Vagina (tissue), 2 donors: Measurements from ENCODE around the gene MMP24OS.

Experiments
- POLR2AphosphoS5 ChIP-seq, 2 donors: sonication (generic); formaldehyde crosslinking; IDR thresholded peaks; one replicate each; pipeline ENCODE4 v1.9.0; 2017; ENCODE audit warnings: antibody characterized with exemption in 2 of 2, mild to moderate bottlenecking in 2 of 2, low read depth in 1 of 2; ENCODE audit not compliant: insufficient read depth in 1 of 2
- TF ChIP-seq, protein P1 (sequence below), 3 experiments: fragments of 450-650 bp in 2 of 3; fragments of 200-600 bp in 1 of 3; sonication (generic) in 1 of 3; IDR thresholded peaks; one replicate each; pipeline ENCODE4 v1.5.1; 2017 to 2019; ENCODE audit warnings: antibody characterized with exemption in 3 of 3, mild to moderate bottlenecking in 2 of 3, moderate library complexity in 2 of 3

DNA sequence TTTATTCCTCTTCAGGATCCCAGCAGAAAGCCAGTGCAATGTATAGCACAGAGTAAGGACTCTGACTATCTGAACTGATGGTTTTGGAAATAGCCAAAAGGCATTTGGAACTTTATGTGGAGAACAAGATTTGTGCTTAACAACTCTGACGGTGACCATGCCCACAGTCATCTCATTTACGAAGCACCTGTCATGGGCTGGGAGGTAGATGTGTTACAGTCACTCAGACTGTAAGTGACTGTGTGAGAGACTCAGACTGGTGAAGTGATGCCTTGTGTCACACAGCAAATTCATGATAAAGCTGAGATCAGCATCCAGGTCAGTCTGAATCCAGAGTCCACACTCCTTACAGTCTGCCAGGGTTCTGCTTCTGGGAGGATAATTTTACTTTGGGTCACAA, 38.2 kb upstream of the MMP24OS start:
- TF ChIP-seq, protein P1, sequence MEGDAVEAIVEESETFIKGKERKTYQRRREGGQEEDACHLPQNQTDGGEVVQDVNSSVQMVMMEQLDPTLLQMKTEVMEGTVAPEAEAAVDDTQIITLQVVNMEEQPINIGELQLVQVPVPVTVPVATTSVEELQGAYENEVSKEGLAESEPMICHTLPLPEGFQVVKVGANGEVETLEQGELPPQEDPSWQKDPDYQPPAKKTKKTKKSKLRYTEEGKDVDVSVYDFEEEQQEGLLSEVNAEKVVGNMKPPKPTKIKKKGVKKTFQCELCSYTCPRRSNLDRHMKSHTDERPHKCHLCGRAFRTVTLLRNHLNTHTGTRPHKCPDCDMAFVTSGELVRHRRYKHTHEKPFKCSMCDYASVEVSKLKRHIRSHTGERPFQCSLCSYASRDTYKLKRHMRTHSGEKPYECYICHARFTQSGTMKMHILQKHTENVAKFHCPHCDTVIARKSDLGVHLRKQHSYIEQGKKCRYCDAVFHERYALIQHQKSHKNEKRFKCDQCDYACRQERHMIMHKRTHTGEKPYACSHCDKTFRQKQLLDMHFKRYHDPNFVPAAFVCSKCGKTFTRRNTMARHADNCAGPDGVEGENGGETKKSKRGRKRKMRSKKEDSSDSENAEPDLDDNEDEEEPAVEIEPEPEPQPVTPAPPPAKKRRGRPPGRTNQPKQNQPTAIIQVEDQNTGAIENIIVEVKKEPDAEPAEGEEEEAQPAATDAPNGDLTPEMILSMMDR (IDR thresholded peaks at IDR 0.05): no peak
- TF ChIP-seq POLR2AphosphoS5 (IDR thresholded peaks at IDR 0.05; ENCODE audit: insufficient read depth in 1 of 2, low read depth in 1 of 2): no peak
